GM19238 (cell line): ENCODE measurements around the gene SH2D4B.
A peak's percentile ranks its signal among the peaks of the same experiment; 100 is the strongest.

Experiments used
- DNase-seq: peaks from one replicate; pipeline ENCODE4 v3.0.0; 2011; ENCODE audit warnings: low spot score; ENCODE audit not compliant: insufficient read length

The SH2D4B gene

GRCh38 chr10:80588546-80588945 lies 50.8 kb downstream of the SH2D4B start:
- DNase-seq, result no peak

DNA sequence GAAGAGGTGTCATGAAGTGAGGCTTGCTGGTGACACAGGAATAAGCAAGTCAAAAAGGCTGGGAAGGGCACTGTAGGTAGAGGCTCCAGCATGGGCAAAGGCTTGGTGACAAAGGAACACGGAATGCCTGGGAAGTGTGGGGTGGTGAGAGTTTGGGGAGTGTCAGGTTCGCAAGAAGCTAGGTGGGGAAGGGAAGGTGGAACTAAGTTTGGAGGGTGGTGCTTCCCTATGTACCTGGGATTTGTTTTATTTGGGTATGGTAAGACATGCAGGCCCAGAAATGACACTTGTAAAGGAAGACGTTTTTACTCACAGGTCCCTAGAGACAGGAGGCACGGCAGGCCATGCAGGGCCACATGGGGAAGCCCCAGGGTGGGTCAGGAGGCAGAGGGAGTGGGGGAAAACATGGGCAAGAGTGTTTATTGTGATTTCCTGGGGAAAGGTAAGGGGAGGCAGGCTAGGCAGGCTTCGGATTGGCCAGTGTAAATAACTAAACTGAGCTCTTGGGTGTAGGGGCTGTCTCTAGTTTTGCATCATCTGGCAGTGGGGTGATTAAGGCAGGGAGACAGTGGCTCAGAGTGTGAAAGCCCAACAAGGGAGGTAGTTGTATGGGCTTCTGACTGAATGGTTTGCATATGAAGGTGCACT lies 52.1 kb downstream of the SH2D4B start:
- no peak for DNase-seq

GRCh38 chr10:80590585-80591125 lies 53.0 kb downstream of the SH2D4B start:
- DNase-seq, result no peak

GRCh38 chr10:80596391-80597257 lies 58.9 kb downstream of the SH2D4B start:
- no peak for DNase-seq

- no peak for DNase-seq
Measured at GRCh38 chr10:80598084-80598798, 60.5 kb downstream of the SH2D4B start.

GRCh38 chr10:80598951-80599350 lies 61.2 kb downstream of the SH2D4B start:
- DNase-seq, result no peak

GRCh38 chr10:80599424-80599847 lies 61.7 kb downstream of the SH2D4B start:
- DNase-seq, result peak; percentile 51

- DNase-seq, result no peak
Measured at GRCh38 chr10:80600256-80600655, 62.6 kb downstream of the SH2D4B start.

DNA sequence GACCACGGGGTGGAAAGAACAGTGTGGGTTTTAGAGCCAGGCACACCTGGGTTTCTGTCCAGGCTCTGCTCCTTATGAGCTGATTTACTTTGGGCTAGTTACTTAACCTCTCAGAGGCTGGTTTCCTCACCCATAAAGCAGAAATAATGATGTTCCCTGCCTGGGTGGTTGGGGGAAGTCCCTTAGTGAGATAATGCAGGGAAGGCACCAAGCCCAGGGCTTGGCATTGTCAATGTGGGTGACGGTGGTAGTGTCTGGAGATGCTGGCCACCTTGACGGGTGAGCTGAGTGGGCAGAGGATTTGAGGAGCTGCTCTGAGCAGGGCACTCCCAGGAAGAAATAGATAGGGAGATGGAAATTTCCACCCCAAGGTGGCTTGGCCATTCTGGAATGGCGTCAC lies 65.2 kb downstream of the SH2D4B start:
- no peak for DNase-seq

DNA sequence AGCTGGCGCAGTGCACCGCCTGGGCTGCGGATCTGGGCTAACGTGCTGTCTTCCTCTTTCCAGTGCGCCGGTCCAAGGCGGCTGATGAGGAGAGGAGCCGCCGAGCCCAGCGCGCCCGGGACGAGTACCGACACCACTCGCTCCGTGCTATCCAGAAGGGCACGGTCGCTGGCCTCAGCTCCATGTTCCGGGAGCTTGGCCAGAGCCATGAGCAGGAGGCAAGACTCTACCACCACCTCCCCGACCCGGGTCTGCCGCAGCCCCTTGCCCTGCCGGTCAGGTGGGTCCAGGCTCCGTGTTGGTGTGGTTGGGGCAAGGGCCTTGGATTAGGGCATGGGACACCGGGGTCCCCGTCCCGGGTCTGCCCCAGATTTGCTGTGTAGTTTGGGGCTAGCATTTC lies 65.8 kb downstream of the SH2D4B start:
- DNase-seq, result no peak

DNA sequence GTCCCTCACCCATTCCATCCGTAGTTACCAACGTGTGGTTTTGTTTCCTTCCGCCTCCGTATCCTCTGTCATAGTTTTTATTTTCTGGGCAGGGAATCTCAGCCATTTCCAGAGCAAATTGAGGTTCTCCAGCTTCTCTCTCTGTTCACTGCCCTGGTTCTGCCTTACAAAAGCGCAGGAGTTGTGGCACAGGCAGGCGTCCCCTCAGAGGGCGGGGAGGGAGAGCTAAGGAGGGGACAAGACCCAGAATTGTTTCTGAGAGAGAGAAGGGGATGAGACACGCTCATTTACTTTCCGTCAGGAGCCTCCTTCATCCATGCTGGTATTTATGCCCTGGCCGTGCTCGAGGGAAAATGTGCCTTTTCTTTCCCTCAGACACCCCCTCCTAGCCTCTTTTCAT lies 71.0 kb downstream of the SH2D4B start:
- DNase-seq, result no peak

DNA sequence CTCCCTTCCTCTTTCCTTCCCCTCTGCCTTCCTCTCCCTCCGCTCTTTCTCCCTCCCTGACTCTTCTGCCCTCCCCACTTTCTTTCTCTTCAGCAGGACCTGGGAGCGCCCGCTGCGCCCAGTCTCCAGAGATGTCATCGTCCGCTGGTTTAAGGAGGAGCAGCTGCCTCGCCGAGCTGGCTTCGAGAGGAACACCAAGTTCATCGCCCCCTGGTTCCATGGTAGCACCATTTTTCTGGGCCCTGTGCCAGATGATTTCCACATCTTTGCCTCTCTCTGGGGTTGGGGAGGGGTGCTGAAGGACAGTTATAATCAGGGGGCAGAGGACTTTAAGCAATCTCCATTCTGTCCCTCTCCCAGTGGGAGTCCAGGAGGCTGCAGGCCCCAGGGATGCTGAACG lies 71.6 kb downstream of the SH2D4B start:
- no peak for DNase-seq

- no peak for DNase-seq
Measured at GRCh38 chr10:80611481-80612185, 73.9 kb downstream of the SH2D4B start.

DNA sequence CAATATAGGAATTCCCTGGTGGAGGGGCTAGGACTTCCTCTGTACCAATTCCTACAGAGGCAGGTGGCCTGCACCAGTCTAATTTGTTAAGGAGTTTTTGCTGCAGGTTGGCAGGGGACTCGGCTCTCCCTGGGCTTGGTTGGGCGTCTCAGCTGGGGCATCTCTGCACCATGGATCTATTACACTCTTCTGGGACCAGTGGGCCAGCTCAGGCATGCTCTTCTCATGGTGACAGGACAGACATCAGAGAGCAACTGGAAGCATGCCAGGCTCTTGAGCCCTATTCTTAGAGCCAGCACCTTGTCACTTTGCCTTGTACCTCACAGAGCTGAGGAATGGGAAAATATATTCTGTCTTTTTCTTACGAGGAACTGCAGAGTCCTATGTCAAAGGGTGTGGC lies 74.6 kb downstream of the SH2D4B start:
- DNase-seq, result no peak

GRCh38 chr10:80613466-80614170 lies 75.9 kb downstream of the SH2D4B start:
- DNase-seq, result no peak

DNA sequence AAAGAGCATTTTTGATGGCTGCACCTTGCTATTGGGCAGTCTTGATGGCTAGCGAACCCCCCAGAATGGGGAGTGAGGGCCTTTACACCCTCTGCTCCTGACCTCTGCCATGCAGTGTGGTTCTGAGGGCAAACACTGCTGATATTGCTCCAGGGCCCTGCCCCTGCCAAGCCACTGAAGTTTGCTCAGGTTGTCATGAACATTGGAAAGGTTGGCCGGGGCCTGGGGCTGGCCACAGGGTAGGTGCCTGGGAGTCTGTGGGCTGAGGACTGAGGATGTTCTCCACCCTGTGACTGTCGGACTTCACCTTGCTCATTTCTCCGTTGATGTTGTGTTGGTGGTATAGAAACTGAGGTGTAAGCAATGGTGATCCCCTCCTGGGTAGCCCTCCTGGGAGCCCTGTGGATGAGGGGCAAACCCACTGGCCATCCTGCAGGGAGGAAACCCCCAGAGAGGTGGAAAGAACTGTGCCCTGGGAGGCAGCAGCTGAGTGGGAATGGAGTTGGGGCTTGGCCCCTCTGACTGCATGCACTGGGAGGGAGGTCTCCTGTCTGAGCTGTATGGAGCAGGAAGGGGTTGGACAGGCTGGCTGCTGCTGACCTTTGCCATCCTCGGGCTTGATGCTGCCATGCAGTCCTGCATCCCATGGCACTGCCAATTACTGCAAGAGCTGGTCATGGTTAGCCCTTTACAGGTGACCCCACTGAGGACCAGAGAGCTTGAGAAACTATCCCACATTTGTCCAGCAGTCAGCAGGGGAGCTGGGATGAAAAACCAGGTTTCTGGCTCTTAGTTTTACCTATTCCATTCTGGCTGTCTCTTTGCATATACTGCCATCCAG lies 77.1 kb downstream of the SH2D4B start:
- DNase-seq, result no peak

DNA sequence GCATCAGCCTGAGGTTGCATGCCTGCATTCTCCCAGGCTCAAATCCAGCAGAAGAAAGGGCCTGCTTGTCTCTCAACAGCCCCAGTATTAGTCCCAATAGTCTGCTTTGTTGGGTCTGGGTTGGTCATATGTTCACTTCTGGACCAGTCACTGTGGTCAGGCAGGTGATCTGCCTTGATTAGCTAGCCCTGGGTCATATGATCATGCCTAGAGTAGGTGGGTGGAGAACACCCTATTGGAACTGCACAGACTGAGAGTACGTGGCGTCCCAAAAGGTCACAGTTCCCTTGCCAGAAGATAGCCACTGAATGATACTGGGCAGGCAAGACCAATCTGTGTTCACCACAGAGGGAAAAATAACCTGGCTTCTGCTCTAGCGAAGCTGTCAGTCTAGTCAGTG lies 80.1 kb downstream of the SH2D4B start:
- no peak for DNase-seq

DNA sequence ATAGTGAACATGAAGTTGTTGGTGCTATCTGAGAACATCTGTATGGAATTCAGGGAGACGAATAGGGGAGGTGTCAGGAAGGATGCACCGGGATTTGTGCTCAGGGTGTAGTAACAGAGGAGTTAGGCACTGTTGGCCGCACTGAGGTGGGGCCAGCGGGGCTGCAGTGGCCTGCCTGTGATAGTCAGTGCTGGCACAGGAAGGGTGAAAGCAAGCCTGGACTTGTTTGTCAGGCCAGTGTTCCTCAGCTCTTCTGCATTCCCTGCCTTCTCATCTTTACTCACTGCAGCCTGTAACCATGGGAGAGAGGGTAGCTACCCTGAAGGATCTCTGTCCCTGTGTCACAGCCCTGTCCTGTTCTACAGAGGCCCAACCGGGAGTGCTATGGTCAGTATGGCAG lies 81.3 kb downstream of the SH2D4B start:
- no peak for DNase-seq

DNA sequence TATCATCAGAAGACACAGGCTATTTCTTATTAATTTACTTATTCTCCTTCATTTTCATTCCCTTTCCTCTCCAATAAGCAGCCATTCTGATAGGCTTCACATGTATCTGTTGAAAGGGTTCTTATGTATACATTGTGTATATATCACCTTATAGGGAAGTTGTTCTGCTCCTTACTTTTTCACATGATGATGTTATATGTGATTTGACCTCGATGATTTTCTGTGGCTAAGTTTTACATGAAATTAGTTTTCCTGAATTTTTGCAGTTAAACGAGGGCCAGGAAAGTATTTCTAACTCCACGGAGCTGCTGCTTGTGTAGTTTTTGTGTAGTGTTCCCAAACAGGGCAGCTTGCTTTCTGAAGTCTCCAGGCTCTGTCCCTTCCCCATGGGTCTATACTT lies 84.5 kb downstream of the SH2D4B start:
- no peak for DNase-seq

DNA sequence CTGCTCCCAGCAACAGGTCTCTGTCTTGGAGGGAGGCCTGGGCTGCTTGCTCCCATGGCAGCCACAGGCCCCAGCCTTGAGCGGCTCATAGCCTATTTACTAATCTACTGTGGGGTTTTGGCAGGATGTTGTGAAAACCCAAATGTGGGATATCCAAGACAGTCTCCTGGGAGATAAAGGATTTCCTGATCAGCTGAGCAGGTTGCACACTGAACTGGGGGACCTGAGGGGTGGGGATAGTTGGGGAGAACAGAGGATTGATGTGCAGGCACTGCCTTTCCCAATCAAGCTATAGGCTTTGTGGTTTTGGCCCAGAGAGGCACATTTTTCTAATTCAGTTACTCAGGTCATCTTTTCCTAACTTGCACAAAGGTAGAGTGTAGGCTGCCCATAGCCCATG lies 92.6 kb downstream of the SH2D4B start:
- no peak for DNase-seq
